ENCODE measurements around the gene PCBP3. TPM values are rescaled to one million over a fixed set of nuclear protein-coding genes. Genes with fewer than 3 reads are reported as not detected.

PCBP3 gene
- total RNA-seq, 6 experiments from 2014 or later = 0.37 to 1.5 (median 0.69) TPM

- Histone ChIP-seq H3K27me3 (no peaks in the 10 kb centered on the region), H3K27ac (no peak overlapping the region), H3K4me3 (no peak overlapping the region), H3K9me3 (no peaks in the 10 kb centered on the region), H3K4me1 (no peaks in the 10 kb centered on the region), H3K36me3 (no peaks in the 10 kb centered on the region)
- intact Hi-C loops (cut with DNase I) = no loop called here
- DNase-seq (peak in 2 of 3 donors; percentile 6 to 22), ATAC-seq (no peak)
- WGBS (ENCODE audit: insufficient coverage, low coverage, low lambda C conversion rate, missing lambda C conversion rate) = 59% methylated on average over 5 of the region's 6 CpGs
- TF ChIP-seq CTCF (IDR thresholded peaks at IDR 0.05) (no peak), POLR2A (IDR thresholded peaks at IDR 0.05) (no peak)
Observed at GRCh38 chr21:45887120-45887611, 243.6 kb downstream of the PCBP3 start.

- H3K27ac ChIP-seq = no peak overlapping the region
- TF ChIP-seq POLR2A (IDR thresholded peaks at IDR 0.05) (no peak), CTCF (IDR thresholded peaks at IDR 0.05) (no peak)
- DNase-seq (peak in 2 of 3 donors; percentile 9 to 26), ATAC-seq (no peak)
- 34% methylated on average over 3 of the region's 16 CpGs for WGBS (ENCODE audit: insufficient coverage, low coverage, low lambda C conversion rate, missing lambda C conversion rate)
- no peak overlapping the region for H3K4me3 ChIP-seq
- no peaks in the 10 kb centered on the region for H3K4me1 ChIP-seq
- H3K36me3 ChIP-seq = no peaks in the 10 kb centered on the region
- intact Hi-C loops (cut with DNase I) = no loop called here
- H3K27me3 ChIP-seq = no peaks in the 10 kb centered on the region
- H3K9me3 ChIP-seq = no peaks in the 10 kb centered on the region
Observed at GRCh38 chr21:45887788-45888187, 244.3 kb downstream of the PCBP3 start.

GRCh38 chr21:45888386-45889009 lies 245.0 kb downstream of the PCBP3 start:
- WGBS (ENCODE audit: insufficient coverage, low coverage, low lambda C conversion rate, missing lambda C conversion rate) = 44% methylated on average over 10 of the region's 18 CpGs
- DNase-seq (peak in 2 of 3 donors; percentile 18 to 38), ATAC-seq (no peak)

GRCh38 chr21:45889256-45889655 lies 245.7 kb downstream of the PCBP3 start:
- 57% methylated on average over 8 of the region's 10 CpGs for WGBS (ENCODE audit: insufficient coverage, low coverage, low lambda C conversion rate, missing lambda C conversion rate)
- intact Hi-C loops (cut with DNase I) = no loop called here
- no peak for ATAC-seq
- Histone ChIP-seq H3K9me3 (no peaks in the 10 kb centered on the region), H3K27me3 (no peaks in the 10 kb centered on the region), H3K4me1 (no peaks in the 10 kb centered on the region), H3K27ac (no peak overlapping the region), H3K4me3 (no peak overlapping the region), H3K36me3 (no peaks in the 10 kb centered on the region)
- DNase-seq = peak in 2 of 3 donors; percentile 7 to 33
- TF ChIP-seq CTCF (IDR thresholded peaks at IDR 0.05) = no peak
- no peak for TF ChIP-seq POLR2A (IDR thresholded peaks at IDR 0.05)

More at GRCh38 chr21:45888386-45889009, 245.0 kb downstream of the PCBP3 start:
- no peak overlapping the region for H3K27ac ChIP-seq
- no peak for TF ChIP-seq CTCF (IDR thresholded peaks at IDR 0.05)
- TF ChIP-seq POLR2A (IDR thresholded peaks at IDR 0.05) = no peak
- H3K9me3 ChIP-seq = no peaks in the 10 kb centered on the region
- no peak overlapping the region for H3K4me3 ChIP-seq
- intact Hi-C loops (cut with DNase I) = no loop called here
- H3K36me3 ChIP-seq = no peaks in the 10 kb centered on the region
- no peaks in the 10 kb centered on the region for H3K4me1 ChIP-seq
- H3K27me3 ChIP-seq = no peaks in the 10 kb centered on the region

All from right lobe of liver (tissue), 6 donors.